IMR-90 (cell line): ENCODE data around the gene CGB1. TPM values are rescaled to one million over a fixed set of nuclear protein-coding genes. Genes with fewer than 3 reads are reported as not detected.
"Not testable (repeated sequence)": the region's sequence is repeated elsewhere in the genome, so short reads cannot be mapped to it uniquely, and the experiment has no call there.

Experiments
- ATAC-seq: fragments of 200-7000 bp; cut with Tn5 transposase; 2 replicates; pipeline ENCODE4 v1.9.1; 2020; ENCODE audit warnings: low read depth, mild to moderate bottlenecking, moderate library complexity
- BruUV-seq: library from RNA; stranded (reverse); fragments of 400-500 nt; replicated peaks from 2 replicates; lab custom pipeline; 2021; lab: Mats Ljungman, UMichigan
- CTCF ChIA-PET: fragments of 300-600 bp; formaldehyde crosslinking; extraction: SDS; loops from one replicate; lab custom pipeline; 2021; ENCODE audit warnings: antibody characterized with exemption; lab: Yijun Ruan, JAX
- POLR2A ChIA-PET: fragments of 300-600 bp; sonication (Branson Sonifier 250); formaldehyde crosslinking; loops from one replicate; lab custom pipeline; 2022; ENCODE audit warnings: antibody characterized with exemption; ENCODE audit not compliant: unreplicated experiment; lab: Charles Lee
- DNase-seq: peaks from one replicate; pipeline ENCODE4 v3.0.0; 2013
- H2AFZ ChIP-seq: replicated peaks from 2 replicates; pipeline ENCODE3; 2013; ENCODE audit warnings: low read length, mild to moderate bottlenecking; ENCODE audit not compliant: poor library complexity
- H2AK5ac ChIP-seq: 2 replicates; pipeline ENCODE4 v1.6.1; 2013; ENCODE audit warnings: low read depth, low read length, inconsistent platforms
- H2AK9ac ChIP-seq: replicated peaks from 2 replicates; pipeline ENCODE3; 2013; ENCODE audit warnings: mild to moderate bottlenecking, low read depth, low read length, moderate library complexity; ENCODE audit not compliant: poor library complexity
- H2BK120ac ChIP-seq: 2 replicates; pipeline ENCODE4 v1.6.1; 2013; ENCODE audit warnings: low read depth, low read length, inconsistent platforms
- H2BK15ac ChIP-seq: 3 replicates; pipeline ENCODE4 v1.6.1; 2013; ENCODE audit warnings: low read depth, low read length, inconsistent platforms
- H2BK20ac ChIP-seq: 2 replicates; pipeline ENCODE4 v1.6.1; 2013; ENCODE audit warnings: low read depth, mild to moderate bottlenecking, inconsistent platforms, low read length, moderate library complexity
- H2BK5ac ChIP-seq: 2 replicates; pipeline ENCODE4 v1.6.1; 2013; ENCODE audit warnings: mild to moderate bottlenecking, low read depth, low read length, inconsistent platforms; ENCODE audit not compliant: poor library complexity, severe bottlenecking
- H3K14ac ChIP-seq: replicated peaks from 2 replicates; pipeline ENCODE4 v1.6.1; 2013; ENCODE audit warnings: low read depth, low read length, inconsistent platforms
- H3K18ac ChIP-seq: 2 replicates; pipeline ENCODE4 v1.6.1; 2013; ENCODE audit warnings: low read depth, low read length, control low read depth
- H3K23ac ChIP-seq: 2 replicates; pipeline ENCODE4 v1.6.1; 2013; ENCODE audit warnings: low read depth, low read length, inconsistent platforms
- H3K27ac ChIP-seq: 2 replicates; pipeline ENCODE4 v1.5.1; 2013; ENCODE audit warnings: mild to moderate bottlenecking, control low read depth, low read length; ENCODE audit not compliant: insufficient read depth
- H3K27me3 ChIP-seq: 2 replicates; pipeline ENCODE4 v1.6.1; 2013; ENCODE audit warnings: low read length; ENCODE audit not compliant: control insufficient read depth, insufficient read depth
- H3K36me3 ChIP-seq: 2 replicates; pipeline ENCODE4 v1.6.1; 2013; ENCODE audit warnings: low read length, mixed read lengths; ENCODE audit not compliant: control insufficient read depth, insufficient read depth
- H3K4ac ChIP-seq: 2 replicates; pipeline ENCODE4 v1.6.1; 2013; ENCODE audit warnings: low read depth, low read length, inconsistent platforms
- H3K4me1 ChIP-seq: 2 replicates; pipeline ENCODE4 v1.6.1; 2013; ENCODE audit warnings: low read length, mixed read lengths; ENCODE audit not compliant: control insufficient read depth, insufficient read depth
- H3K4me2 ChIP-seq: 2 replicates; pipeline ENCODE4 v1.6.1; 2013; ENCODE audit warnings: low read depth, mild to moderate bottlenecking, control low read depth, low read length, moderate library complexity
- H3K4me3 ChIP-seq: 2 replicates; pipeline ENCODE4 v1.5.1; 2013; ENCODE audit warnings: low read depth, mild to moderate bottlenecking, control low read depth, low read length, moderate library complexity; ENCODE audit not compliant: insufficient read depth
- H3K56ac ChIP-seq: 2 replicates; pipeline ENCODE4 v1.6.1; 2013; ENCODE audit warnings: low read length, inconsistent platforms; ENCODE audit not compliant: insufficient read depth; ENCODE audit errors: extremely low read depth
- H3K79me1 ChIP-seq, 2 experiments: 2 replicates each; pipeline ENCODE4 v1.6.1; 2013; ENCODE audit warnings: low read length in 2 of 2, inconsistent platforms in 1 of 2, low read depth in 1 of 2
- H3K9ac ChIP-seq: 2 replicates; pipeline ENCODE4 v1.6.1; 2013; ENCODE audit warnings: low read depth, low read length, control low read depth
- H3K9me1 ChIP-seq: 2 replicates; pipeline ENCODE4 v1.6.1; 2013; ENCODE audit warnings: low read length, inconsistent platforms; ENCODE audit not compliant: insufficient read depth
- H3K9me3 ChIP-seq: 2 replicates; pipeline ENCODE4 v1.6.1; 2013; ENCODE audit warnings: low read length; ENCODE audit not compliant: control insufficient read depth, insufficient read depth
- H4K20me1 ChIP-seq: 2 replicates; pipeline ENCODE4 v1.6.1; 2013; ENCODE audit warnings: low read length, inconsistent platforms; ENCODE audit not compliant: insufficient read depth
- H4K5ac ChIP-seq: 2 replicates; pipeline ENCODE4 v1.6.1; 2013; ENCODE audit warnings: mild to moderate bottlenecking, low read depth, low read length, control low read depth
- H4K8ac ChIP-seq, 2 experiments: 2 replicates each; pipeline ENCODE4 v1.6.1; 2013; ENCODE audit warnings: low read depth in 2 of 2, low read length in 2 of 2, control low read depth in 1 of 2, inconsistent platforms in 1 of 2
- H4K91ac ChIP-seq: 2 replicates; pipeline ENCODE4 v1.6.1; 2013; ENCODE audit warnings: low read depth, low read length, inconsistent platforms; ENCODE audit not compliant: insufficient read depth
- BHLHE40 ChIP-seq: fragments of 150-350 bp; IDR thresholded peaks from 2 replicates; pipeline ENCODE4 v1.6.1; 2016; ENCODE audit warnings: mild to moderate bottlenecking, low read depth, low read length
- FOS ChIP-seq: fragments of 150-350 bp; IDR thresholded peaks from 2 replicates; pipeline ENCODE4 v1.6.1; 2016; ENCODE audit warnings: low read depth, low read length
- WGBS, 2 experiments: methylation state at CpG; one replicate each; pipeline versions ENCODE4 v1.1.5 to v1.1.7; 2013; ENCODE audit warnings: missing lambda C conversion rate in 2 of 2; ENCODE audit not compliant: insufficient read length in 1 of 2; ENCODE audit errors: extremely low coverage in 2 of 2; 5-methylcytosine and 5-hydroxymethylcytosine counted together
- dilution Hi-C: fragments of 300-500 bp; cut with HindIII; formaldehyde crosslinking; loops from one replicate; pipeline ENCODE4 v1.14.3; 2018; ENCODE audit warnings: low sequenced_read_pairs; ENCODE audit not compliant: unreplicated experiment
- in situ Hi-C: fragments of 300-500 bp; cut with MboI; formaldehyde crosslinking; loops from 3 replicates; pipeline ENCODE4 v1.14.3; 2019; ENCODE audit warnings: low sequenced_read_pairs, inconsistent platforms, mixed read lengths
- intact Hi-C: fragments of 100-400 bp; cut with micrococcal nuclease; formaldehyde crosslinking; loops from 2 replicates; pipeline ENCODE4 v1.10.0; 2022
- polyA plus RNA-seq, 3 experiments: library from polyadenylated mRNA; depleted of rRNA; stranded (reverse); fragments of >200 nt; gene quantifications; 2 replicates each; pipeline ENCODE4 v1.2.3, GENCODE V29; 2012; ENCODE audit warnings: low replicate concordance in 1 of 3
- total RNA-seq: library from RNA; depleted of rRNA; stranded (reverse); fragments of >200 nt; gene quantifications from 2 replicates; pipeline ENCODE4 v1.2.3, GENCODE V29; 2012

Gene CGB1
- total and polyA plus RNA-seq, 2 of the 4 experiments (the other 2 are of a cell fraction), result not detected

DNA sequence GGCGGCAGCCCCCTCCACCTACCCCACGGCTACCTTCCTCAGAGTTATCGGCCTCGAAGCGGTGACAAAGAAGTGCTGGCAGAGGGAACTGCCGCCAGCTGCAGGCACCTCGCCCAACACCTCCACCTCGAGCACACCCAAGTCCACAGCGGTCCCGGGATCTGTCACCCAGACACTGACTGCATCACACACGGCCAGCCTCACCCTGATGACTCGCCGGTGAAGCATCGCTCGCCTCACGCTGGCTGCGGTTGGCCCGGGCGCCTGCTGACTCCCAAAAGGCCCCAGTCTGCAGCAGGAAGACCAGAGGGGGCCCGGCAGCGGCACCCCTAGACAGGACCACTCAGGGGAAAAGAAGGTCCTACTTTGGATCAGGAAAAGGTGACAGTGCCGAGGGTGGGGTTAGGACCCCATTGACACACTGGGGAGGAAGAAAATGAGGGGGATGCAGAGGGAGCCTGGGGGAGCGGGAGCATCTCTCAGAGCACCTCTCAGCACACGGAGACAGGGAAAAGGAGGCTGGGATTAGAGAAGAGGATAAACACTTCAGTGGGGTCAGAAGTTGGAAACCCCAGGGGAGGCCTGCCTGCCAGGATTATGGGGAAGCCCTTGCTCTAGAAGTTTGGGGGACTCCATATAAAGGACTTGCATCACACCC is 13.8 kb upstream of the CGB1 start:
- H2BK20ac ChIP-seq, H3K4me1 ChIP-seq, H3K23ac ChIP-seq, H3K18ac ChIP-seq, H2BK5ac ChIP-seq, H3K36me3 ChIP-seq, H3K4ac ChIP-seq, BruUV-seq, H3K9me3 ChIP-seq, H4K20me1 ChIP-seq, H3K27ac ChIP-seq, H3K4me2 ChIP-seq, H3K79me1 ChIP-seq, H4K5ac ChIP-seq, H2AK5ac ChIP-seq, dilution Hi-C loops, H2AK9ac ChIP-seq, in situ Hi-C loops, H2BK15ac ChIP-seq, H3K9me1 ChIP-seq, H3K14ac ChIP-seq, H3K4me3 ChIP-seq, H3K9ac ChIP-seq, POLR2A ChIA-PET, intact Hi-C loops, H3K27me3 ChIP-seq, CTCF ChIA-PET, H3K56ac ChIP-seq, H4K8ac ChIP-seq, H2AFZ ChIP-seq: not testable (repeated sequence)
- TF ChIP-seq FOS (peak; percentile 72), BHLHE40 (peak; percentile 73)
- Histone ChIP-seq H2BK120ac (peak overlapping the region; percentile 57; the same call in 1 of the 2 replicates), H4K91ac (peak overlapping the region; percentile 49)
- WGBS, 2 experiments, result 37% methylated on average over 6 of the region's 24 CpGs; no CpG with 5 or more reads in 1 of the 2 experiments
- ATAC-seq (peak; percentile 92), DNase-seq (peak; percentile 71)

DNA sequence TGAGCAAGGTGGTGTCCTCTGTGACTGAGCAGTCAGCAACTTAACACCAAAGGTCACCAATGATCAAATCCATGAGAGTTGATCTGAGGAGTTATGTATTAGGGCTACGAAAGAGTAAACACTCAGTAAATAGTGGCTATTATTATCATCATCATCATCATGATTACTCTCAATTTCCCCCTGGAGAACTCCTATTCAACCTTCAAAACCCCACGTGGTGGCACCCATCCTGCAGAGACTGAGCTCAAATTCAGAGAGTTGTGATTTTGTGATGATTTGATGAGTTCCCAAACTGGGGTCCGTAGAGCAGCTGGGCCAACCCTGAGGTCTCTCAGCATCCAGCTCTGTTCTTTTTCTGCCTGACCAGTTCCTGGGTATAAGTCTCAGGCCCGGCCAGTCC is 13.1 kb upstream of the CGB1 start:
- H2BK5ac ChIP-seq, ATAC-seq, H3K9me3 ChIP-seq, intact Hi-C loops, H2AK9ac ChIP-seq, DNase-seq, H3K18ac ChIP-seq, H4K20me1 ChIP-seq, H2AFZ ChIP-seq, H3K56ac ChIP-seq, dilution Hi-C loops, H3K4me2 ChIP-seq, H3K4me1 ChIP-seq, H4K5ac ChIP-seq, H3K23ac ChIP-seq, H3K9ac ChIP-seq, H3K4ac ChIP-seq, CTCF ChIA-PET, H4K8ac ChIP-seq, POLR2A ChIA-PET, H3K36me3 ChIP-seq, H2BK15ac ChIP-seq, H2AK5ac ChIP-seq, H3K27me3 ChIP-seq, H2BK120ac ChIP-seq, H2BK20ac ChIP-seq, BruUV-seq, H3K14ac ChIP-seq, H3K27ac ChIP-seq, H3K4me3 ChIP-seq, H3K9me1 ChIP-seq, in situ Hi-C loops, H4K91ac ChIP-seq, H3K79me1 ChIP-seq: not testable (repeated sequence)
- no CpG with 5 or more reads among the region's 4 CpGs for WGBS, 2 experiments
